Activated CD4-positive, alpha-beta memory T cell treated with anti-CD3 and anti-CD28 coated beads for 36 hours (primary cell): ENCODE results near the gene HADHB. TPM values are rescaled to one million over a fixed set of nuclear protein-coding genes. Genes with fewer than 3 reads are reported as not detected.

Source experiments
- CTCF ChIA-PET: fragments of 350-600 bp; sonication (Branson Sonifier 250); formaldehyde crosslinking; loops from one replicate; lab custom pipeline; 2021; ENCODE audit warnings: antibody characterized with exemption, inconsistent platforms; lab: Charles Lee
- POLR2A ChIA-PET: fragments of 350-600 bp; sonication (Branson Sonifier 250); formaldehyde crosslinking; loops from one replicate; lab custom pipeline; 2021; ENCODE audit warnings: antibody characterized with exemption; lab: Charles Lee
- DNase-seq: peaks from one replicate; pipeline ENCODE4 v3.0.0-alpha.2; 2020
- H3K27ac Mint-ChIP-seq: one replicate; pipeline ENCODE4 v1.8.0; 2021; ENCODE audit warnings: mixed read lengths
- H3K27me3 Mint-ChIP-seq: one replicate; pipeline ENCODE4 v1.8.0; 2021; ENCODE audit warnings: mixed read lengths
- H3K36me3 Mint-ChIP-seq: one replicate; pipeline ENCODE4 v1.8.0; 2021; ENCODE audit warnings: mixed read lengths
- H3K4me1 Mint-ChIP-seq: one replicate; pipeline ENCODE4 v1.8.0; 2021; ENCODE audit warnings: low read depth, mixed read lengths
- H3K4me3 Mint-ChIP-seq: one replicate; pipeline ENCODE4 v1.8.0; 2021; ENCODE audit warnings: mild to moderate bottlenecking, mixed read lengths
- H3K9me3 Mint-ChIP-seq: one replicate; pipeline ENCODE4 v1.8.0; 2021; ENCODE audit warnings: mixed read lengths
- intact Hi-C: fragments of 100-400 bp; cut with micrococcal nuclease; formaldehyde crosslinking; loops from one replicate; pipeline ENCODE4 v1.15.1; 2023
- total RNA-seq, 2 experiments: library from RNA; stranded (reverse); gene quantifications; one replicate each; pipeline ENCODE4 v1.2.3, GENCODE V29; 2021

Gene HADHB
- total RNA-seq, 2 experiments from 2014 or later, result 73.8 to 78.1 TPM

- H3K27me3 Mint-ChIP-seq, result no peaks in the 10 kb centered on the region
- ChIA-PET POLR2A (interaction anchor here (0.5 kb wide), 1 partner anchor 22 kb away, joined by 3 read pairs; no protein-coding TSS in a partner anchor), CTCF (interaction anchor here (0.6 kb wide), 1 partner anchor 33 kb away, joined by 3 read pairs; the partner anchor contains the start of gene HADHA)
- peaks cover 2% of the 10 kb centered on the region for H3K4me1 Mint-ChIP-seq
- no peak for DNase-seq
- no peak overlapping the region for H3K27ac Mint-ChIP-seq
- H3K4me3 Mint-ChIP-seq, result no peak overlapping the region
- no peaks in the 10 kb centered on the region for H3K9me3 Mint-ChIP-seq
- intact Hi-C loops, result no loop called here
- H3K36me3 Mint-ChIP-seq, result peaks cover 37% of the 10 kb centered on the region
Measured at GRCh38 chr2:26276484-26277227, 31.9 kb downstream of the HADHB start.

- intact Hi-C loops, result no loop called here
- peaks cover 47% of the 10 kb centered on the region for H3K36me3 Mint-ChIP-seq
- no peaks in the 10 kb centered on the region for H3K9me3 Mint-ChIP-seq
- no peak overlapping the region for H3K4me3 Mint-ChIP-seq
- DNase-seq, result no peak
- no peaks in the 10 kb centered on the region for H3K27me3 Mint-ChIP-seq
- H3K4me1 Mint-ChIP-seq, result no peaks in the 10 kb centered on the region
- CTCF ChIA-PET, result no interaction called here
- no peak overlapping the region for H3K27ac Mint-ChIP-seq
- POLR2A ChIA-PET, result interaction anchor here (0.8 kb wide), 1 partner anchor 9 kb away, joined by 3 read pairs; no protein-coding TSS in a partner anchor
Measured at GRCh38 chr2:26279886-26280285, 35.1 kb downstream of the HADHB start.

- Mint-ChIP-seq H3K4me3 (no peak overlapping the region), H3K27me3 (no peaks in the 10 kb centered on the region), H3K4me1 (no peaks in the 10 kb centered on the region), H3K9me3 (no peaks in the 10 kb centered on the region), H3K36me3 (peaks cover 51% of the 10 kb centered on the region), H3K27ac (no peak overlapping the region)
- intact Hi-C loops, result no loop called here
- DNase-seq, result no peak
- CTCF ChIA-PET, result no interaction called here
- POLR2A ChIA-PET, result no interaction called here
Measured at GRCh38 chr2:26281226-26281625, 36.5 kb downstream of the HADHB start.

GRCh38 chr2:26283606-26284005 lies 38.9 kb downstream of the HADHB start:
- Mint-ChIP-seq H3K4me3 (no peak overlapping the region), H3K9me3 (no peaks in the 10 kb centered on the region), H3K27me3 (no peaks in the 10 kb centered on the region), H3K36me3 (peaks cover 48% of the 10 kb centered on the region), H3K27ac (no peak overlapping the region), H3K4me1 (no peaks in the 10 kb centered on the region)
- ChIA-PET CTCF (interaction anchor here (0.9 kb wide), 1 partner anchor 23 kb away, joined by 3 read pairs; no protein-coding TSS in a partner anchor), POLR2A (no interaction called here)
- intact Hi-C loops, result no loop called here
- DNase-seq, result no peak

- H3K36me3 Mint-ChIP-seq, result peaks cover 43% of the 10 kb centered on the region
- CTCF ChIA-PET, result interaction anchor here (0.9 kb wide), 1 partner anchor 24 kb away, joined by 3 read pairs; no protein-coding TSS in a partner anchor
- POLR2A ChIA-PET, result no interaction called here
Measured at GRCh38 chr2:26284132-26284531, 39.4 kb downstream of the HADHB start.

GRCh38 chr2:26285931-26286330 lies 41.2 kb downstream of the HADHB start:
- Mint-ChIP-seq H3K27ac (no peak overlapping the region), H3K36me3 (peaks cover 32% of the 10 kb centered on the region), H3K4me1 (no peaks in the 10 kb centered on the region), H3K27me3 (no peaks in the 10 kb centered on the region), H3K9me3 (no peaks in the 10 kb centered on the region), H3K4me3 (no peak overlapping the region)
- intact Hi-C loops, result no loop called here
- DNase-seq, result no peak
- POLR2A ChIA-PET, result no interaction called here
- CTCF ChIA-PET, result no interaction called here

More at GRCh38 chr2:26284132-26284531, 39.4 kb downstream of the HADHB start:
- Mint-ChIP-seq H3K27ac (no peak overlapping the region), H3K4me1 (no peaks in the 10 kb centered on the region), H3K27me3 (no peaks in the 10 kb centered on the region), H3K4me3 (no peak overlapping the region), H3K9me3 (no peaks in the 10 kb centered on the region)
- intact Hi-C loops, result no loop called here
- no peak for DNase-seq

- Mint-ChIP-seq H3K4me3 (no peak overlapping the region), H3K36me3 (peaks cover 12% of the 10 kb centered on the region), H3K4me1 (peaks cover 7% of the 10 kb centered on the region), H3K27ac (no peak overlapping the region), H3K27me3 (no peaks in the 10 kb centered on the region), H3K9me3 (no peaks in the 10 kb centered on the region)
- intact Hi-C loops, result no loop called here
- ChIA-PET POLR2A (no interaction called here), CTCF (no interaction called here)
- DNase-seq, result no peak
Measured at GRCh38 chr2:26290001-26290400, 45.3 kb downstream of the HADHB start.

GRCh38 chr2:26292646-26293045 lies 47.9 kb downstream of the HADHB start:
- Mint-ChIP-seq H3K4me1 (peaks cover 7% of the 10 kb centered on the region), H3K36me3 (peaks cover 2% of the 10 kb centered on the region), H3K27ac (no peak overlapping the region), H3K27me3 (no peaks in the 10 kb centered on the region), H3K9me3 (no peaks in the 10 kb centered on the region), H3K4me3 (no peak overlapping the region)
- CTCF ChIA-PET, result no interaction called here
- POLR2A ChIA-PET, result no interaction called here
- intact Hi-C loops, result no loop called here
- no peak for DNase-seq

- CTCF ChIA-PET, result no interaction called here
- Mint-ChIP-seq H3K4me3 (no peak overlapping the region), H3K36me3 (no peaks in the 10 kb centered on the region), H3K4me1 (peaks cover 7% of the 10 kb centered on the region), H3K27ac (no peak overlapping the region), H3K9me3 (no peaks in the 10 kb centered on the region), H3K27me3 (no peaks in the 10 kb centered on the region)
- POLR2A ChIA-PET, result no interaction called here
- no peak for DNase-seq
- intact Hi-C loops, result no loop called here
Measured at GRCh38 chr2:26295511-26295910, 50.8 kb downstream of the HADHB start.

- Mint-ChIP-seq H3K36me3 (no peaks in the 10 kb centered on the region), H3K27ac (no peak overlapping the region), H3K9me3 (no peaks in the 10 kb centered on the region), H3K4me3 (no peak overlapping the region), H3K4me1 (peaks cover 7% of the 10 kb centered on the region), H3K27me3 (no peaks in the 10 kb centered on the region)
- ChIA-PET POLR2A (no interaction called here), CTCF (no interaction called here)
- intact Hi-C loops, result no loop called here
- no peak for DNase-seq
Measured at GRCh38 chr2:26297061-26297460, 52.3 kb downstream of the HADHB start.

- intact Hi-C loops, result loop anchor here (2.0 kb wide), 1 partner anchor 53 kb away; the partner anchor contains the start of genes HADHA and HADHB
- H3K36me3 Mint-ChIP-seq, result no peaks in the 10 kb centered on the region
- H3K27ac Mint-ChIP-seq, result no peak overlapping the region
- H3K27me3 Mint-ChIP-seq, result no peaks in the 10 kb centered on the region
- DNase-seq, result no peak
- POLR2A ChIA-PET, result interaction anchor here (0.7 to 1.0 kb wide), 2 partner anchors 21 to 53 kb away, joined by 3 read pairs; no protein-coding TSS in a partner anchor
- H3K4me1 Mint-ChIP-seq, result no peaks in the 10 kb centered on the region
- CTCF ChIA-PET, result no interaction called here
- H3K4me3 Mint-ChIP-seq, result no peak overlapping the region
- H3K9me3 Mint-ChIP-seq, result no peaks in the 10 kb centered on the region
Measured at GRCh38 chr2:26298286-26298637, 53.5 kb downstream of the HADHB start.

- intact Hi-C loops, result loop anchor here (2.0 kb wide), 1 partner anchor 54 kb away; the partner anchor contains the start of genes HADHA and HADHB
- Mint-ChIP-seq H3K4me3 (no peak overlapping the region), H3K27me3 (no peaks in the 10 kb centered on the region), H3K36me3 (no peaks in the 10 kb centered on the region), H3K9me3 (no peaks in the 10 kb centered on the region), H3K27ac (no peak overlapping the region), H3K4me1 (no peaks in the 10 kb centered on the region)
- POLR2A ChIA-PET, result interaction anchor here (0.7 to 1.0 kb wide), 2 partner anchors 22 to 53 kb away, joined by 3 read pairs; no protein-coding TSS in a partner anchor
- CTCF ChIA-PET, result interaction anchor here (1.4 kb wide), 1 partner anchor 32 kb away, joined by 5 read pairs; no protein-coding TSS in a partner anchor
- DNase-seq, result peak; percentile 44
Measured at GRCh38 chr2:26298638-26299393, 54.1 kb downstream of the HADHB start.
